GM15510 (cell line): ENCODE results near the gene CHIT1.

Experiments
- POLR2A ChIP-seq: IDR thresholded peaks from 3 replicates; pipeline ENCODE4 v1.6.1; 2011; ENCODE audit warnings: borderline replicate concordance; ENCODE audit not compliant: insufficient read length; ENCODE audit errors: extremely low read depth

The CHIT1 gene

DNA sequence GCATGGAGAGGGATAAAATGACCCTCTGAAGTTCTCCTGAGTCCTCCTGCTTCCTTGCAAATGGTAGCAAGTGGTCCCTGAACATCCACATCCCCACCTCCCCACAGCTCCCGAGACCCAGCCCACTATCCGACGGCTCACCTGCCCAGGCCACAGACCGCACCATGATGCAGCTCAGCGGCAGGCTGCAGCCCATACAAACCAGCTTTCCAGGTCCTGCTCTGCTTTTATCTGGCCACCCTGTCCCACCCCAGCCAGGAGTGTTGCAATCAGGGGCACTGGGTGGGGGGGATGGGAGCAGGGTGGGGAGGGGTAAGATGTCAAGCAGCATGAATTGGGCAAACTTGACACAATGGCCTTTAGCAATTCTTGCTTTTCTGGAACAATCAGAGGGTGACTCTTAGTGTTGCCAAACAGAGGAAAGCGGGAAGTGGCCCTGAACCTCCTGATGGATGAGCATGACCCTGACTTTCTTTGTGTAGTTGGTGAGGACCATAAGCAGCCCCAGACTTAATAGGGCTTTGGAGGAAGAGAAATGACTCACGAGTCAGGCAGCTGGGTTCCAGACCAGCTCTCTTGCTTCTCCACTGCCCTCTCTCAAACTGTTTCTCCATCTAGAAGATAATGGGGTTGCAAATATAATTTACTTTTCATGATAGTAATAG is at the start of gene CHIT1:
CHIT1 (minus strand) TSS at position 203 of the 665 bp plus-strand sequence; CDS start at position 166, 37 bp downstream.
- TF ChIP-seq POLR2A = no peak

DNA sequence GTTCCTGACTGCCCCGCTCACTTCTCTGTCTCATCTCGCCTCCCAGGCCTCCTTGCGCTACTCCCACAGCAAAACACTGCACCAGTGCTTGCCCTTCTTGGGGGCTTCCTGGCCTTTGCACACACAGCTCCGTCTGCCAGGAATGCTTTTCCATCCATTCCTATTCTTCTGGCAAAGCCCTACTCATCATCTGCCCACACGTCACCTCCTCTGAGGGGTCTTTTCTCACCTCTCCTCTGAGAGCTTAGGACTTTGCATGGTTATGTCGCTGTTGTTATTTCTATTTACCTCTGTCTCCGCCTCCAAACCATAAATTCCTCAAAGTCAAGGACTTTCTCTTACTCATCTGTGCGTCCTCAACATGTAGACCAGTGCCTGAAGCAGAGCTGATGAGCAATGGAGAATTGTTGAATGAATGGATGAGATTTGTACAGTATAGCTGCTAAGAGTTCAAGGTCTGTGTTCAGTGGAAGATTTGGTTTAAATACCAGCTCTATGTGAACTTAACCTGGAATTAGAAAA is 49.5 kb upstream of the CHIT1 start:
- no peak for TF ChIP-seq POLR2A

DNA sequence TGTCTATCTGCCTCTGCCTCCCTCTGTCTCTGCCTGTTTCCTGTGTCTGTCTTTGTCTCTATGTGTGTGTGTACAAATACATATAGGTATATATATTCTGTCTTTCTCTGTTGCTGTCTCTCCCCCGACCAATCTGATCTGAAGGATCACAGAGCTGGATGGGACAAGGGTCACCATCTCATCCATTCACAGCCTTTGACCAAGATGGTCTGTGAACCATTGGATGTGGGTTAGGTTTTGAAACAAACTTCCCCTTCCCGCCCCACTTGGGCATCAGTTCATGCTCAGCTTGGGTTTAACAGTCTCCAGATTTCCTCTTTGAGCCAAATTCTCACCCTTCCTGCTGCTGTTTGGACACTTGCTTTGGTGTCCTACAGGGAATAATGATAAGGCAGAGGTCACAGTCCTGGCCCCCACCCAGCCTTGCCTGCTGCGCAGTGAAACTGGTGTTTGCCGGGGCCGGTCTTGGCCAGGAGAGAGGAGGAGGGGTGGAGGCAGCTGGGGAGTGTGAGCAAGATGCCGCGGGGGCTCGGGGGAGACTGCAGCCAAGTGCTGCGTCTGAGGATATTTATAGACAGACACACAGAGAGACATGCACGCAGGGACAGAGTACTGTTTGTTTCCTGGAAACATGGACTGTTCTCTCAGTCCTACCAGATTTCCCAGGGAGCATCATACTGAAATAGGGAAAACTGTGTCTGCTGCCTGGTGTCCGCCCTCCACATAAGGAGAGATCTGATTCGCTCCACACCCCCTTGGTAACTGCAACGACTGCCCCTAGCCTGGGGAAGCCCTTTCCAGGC is 48.8 kb upstream of the CHIT1 start:
- TF ChIP-seq POLR2A = no peak

DNA sequence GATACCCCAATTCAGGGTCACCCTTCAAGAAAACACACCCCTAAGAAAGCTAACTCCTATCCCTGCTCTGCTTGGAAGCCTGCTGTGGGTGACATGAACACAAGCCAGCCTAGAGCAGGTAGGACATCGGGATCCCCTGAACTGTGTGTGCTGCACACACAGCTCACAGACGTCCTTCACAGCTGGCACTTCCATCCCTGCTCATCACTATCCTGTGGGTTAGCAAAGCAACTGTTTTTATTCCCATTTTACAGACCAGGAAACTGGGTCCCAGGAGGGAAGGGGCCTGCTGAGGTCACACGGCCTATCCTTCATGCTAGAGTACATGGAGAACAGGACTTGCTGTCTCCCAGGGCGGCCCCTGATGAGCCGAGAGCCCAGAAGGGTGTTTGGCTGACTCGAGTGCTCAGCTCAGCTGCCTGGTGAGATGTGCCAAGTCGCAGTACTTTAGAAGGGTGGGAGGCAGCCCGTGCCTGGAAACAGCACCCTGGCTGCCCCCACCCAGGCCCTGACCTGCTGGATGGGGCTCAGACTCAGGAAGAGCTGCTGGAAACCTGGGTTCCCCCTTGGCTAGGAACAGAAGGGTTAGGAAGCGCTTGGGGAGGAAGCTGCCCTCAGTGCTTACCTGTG is 47.6 kb upstream of the CHIT1 start:
- TF ChIP-seq POLR2A = no peak

DNA sequence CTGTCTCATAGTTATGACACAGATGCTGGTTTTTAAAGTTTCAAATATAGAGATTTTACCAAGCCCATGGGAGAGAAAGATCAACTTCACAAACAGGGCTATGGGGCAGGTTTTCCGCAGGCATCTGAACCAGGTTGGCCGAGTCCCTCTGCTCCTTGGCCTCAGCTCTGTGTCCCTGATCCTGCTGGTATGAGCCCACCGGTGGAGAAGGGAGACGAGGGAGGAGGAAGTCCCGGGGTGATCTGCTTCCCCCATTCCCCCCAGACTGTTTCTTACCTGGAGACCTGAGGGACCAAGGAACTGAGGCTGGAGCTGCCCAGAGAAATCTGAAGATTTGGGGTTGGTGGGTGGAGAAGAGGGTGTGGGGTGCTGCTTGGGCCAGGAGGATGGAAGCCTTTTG is 46.9 kb upstream of the CHIT1 start:
- no peak for TF ChIP-seq POLR2A

DNA sequence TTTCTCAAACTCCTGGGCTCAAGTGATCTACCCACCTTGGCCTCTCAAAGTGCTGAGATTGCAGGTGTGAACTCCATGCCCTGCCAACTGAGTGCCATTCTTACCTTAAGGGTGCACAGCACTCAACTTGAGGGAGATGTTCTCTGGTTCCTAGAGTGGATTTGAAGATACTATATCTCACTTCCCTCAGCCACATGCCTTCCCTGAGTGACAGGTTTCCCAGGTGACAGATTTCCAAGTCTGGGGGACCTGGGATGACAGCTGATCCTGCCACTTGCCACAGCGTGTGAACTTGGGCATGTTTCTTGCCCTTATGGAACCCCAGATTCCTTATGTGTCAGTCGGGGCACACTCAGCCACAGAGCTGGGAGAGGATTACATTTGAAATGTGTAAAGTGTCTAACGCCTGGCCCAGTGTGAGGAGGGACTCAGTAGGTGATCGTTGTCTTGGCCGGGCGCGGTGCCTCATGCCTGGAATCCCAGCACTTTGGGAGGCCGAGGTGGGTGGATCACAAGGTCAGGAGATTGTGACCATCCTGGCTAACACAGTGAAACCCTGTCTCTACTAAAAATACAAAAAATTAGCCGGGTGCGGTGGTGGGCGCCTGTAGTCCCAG is 46.3 kb upstream of the CHIT1 start:
- TF ChIP-seq POLR2A = no peak

DNA sequence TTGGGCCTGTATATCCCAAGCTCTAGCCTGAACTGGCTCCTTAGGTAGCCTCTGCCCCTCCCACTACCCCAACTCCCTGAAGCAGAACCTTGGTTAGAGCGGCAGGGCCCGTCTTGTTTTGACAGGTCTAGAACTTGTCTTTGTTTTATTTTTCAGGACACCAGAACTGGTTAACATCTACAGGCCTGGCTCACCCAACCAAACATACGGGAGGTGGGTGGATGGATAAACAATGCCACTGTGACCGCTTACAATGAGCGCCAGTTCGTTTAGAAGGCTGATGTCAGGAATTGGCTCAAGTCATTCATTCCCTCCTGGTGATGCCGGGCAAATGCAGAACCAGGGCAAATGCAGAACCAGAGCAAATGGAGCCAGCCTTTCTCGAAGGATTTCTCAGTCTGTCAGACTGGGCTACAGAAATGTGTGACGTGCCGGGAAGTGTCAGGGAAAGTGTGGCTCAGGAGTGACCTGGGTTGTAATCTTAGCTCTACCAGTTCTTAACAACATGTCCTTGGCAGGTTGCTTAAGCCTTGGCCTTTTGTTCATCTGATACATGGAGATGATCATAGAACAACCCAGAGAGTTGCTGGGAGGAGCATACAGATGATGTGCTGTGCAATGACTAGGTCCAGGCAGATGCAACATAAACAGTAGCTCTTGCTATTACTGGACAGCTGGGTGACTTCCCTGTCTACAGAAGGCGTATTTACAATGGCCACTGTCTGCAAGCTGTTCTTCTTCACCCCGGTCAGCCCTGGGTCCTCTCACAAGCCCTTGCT is 45.3 kb upstream of the CHIT1 start:
- TF ChIP-seq POLR2A = no peak

DNA sequence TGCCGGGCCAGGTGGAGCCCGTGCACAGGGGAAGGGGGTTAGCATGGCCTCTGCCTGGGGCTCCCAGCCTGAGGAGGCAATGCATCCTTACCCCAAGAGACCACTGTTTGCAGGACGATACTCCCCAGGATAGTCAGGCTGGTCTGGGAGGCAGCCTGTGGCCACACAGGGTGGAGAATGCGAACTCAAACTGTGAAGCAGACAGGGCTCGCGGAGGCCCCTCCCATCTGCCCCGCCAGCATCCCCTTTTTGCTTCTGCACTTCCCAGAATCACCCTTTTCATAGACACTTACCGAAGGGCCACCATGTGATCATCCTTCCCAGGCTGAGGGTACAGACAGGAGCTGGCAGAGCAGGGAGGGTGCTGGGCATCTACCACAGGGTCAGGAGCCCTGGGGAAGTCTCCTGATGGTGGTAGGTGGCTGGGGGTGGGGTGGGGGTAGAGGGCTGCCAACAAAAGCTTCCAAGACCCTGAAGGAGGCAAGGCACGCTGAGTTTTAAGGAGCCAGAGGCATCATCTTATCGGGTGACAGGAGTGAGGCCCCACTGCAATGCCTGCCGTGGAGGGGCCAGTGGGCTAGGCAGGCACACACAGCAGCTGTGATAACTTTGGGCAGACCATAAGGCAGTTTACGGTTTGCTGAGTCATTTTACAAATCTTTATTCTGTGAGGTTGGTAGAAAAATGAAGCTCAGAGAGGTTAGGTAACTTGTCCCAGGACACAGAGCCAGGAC is 44.6 kb upstream of the CHIT1 start:
- peak; percentile 65 for TF ChIP-seq POLR2A

DNA sequence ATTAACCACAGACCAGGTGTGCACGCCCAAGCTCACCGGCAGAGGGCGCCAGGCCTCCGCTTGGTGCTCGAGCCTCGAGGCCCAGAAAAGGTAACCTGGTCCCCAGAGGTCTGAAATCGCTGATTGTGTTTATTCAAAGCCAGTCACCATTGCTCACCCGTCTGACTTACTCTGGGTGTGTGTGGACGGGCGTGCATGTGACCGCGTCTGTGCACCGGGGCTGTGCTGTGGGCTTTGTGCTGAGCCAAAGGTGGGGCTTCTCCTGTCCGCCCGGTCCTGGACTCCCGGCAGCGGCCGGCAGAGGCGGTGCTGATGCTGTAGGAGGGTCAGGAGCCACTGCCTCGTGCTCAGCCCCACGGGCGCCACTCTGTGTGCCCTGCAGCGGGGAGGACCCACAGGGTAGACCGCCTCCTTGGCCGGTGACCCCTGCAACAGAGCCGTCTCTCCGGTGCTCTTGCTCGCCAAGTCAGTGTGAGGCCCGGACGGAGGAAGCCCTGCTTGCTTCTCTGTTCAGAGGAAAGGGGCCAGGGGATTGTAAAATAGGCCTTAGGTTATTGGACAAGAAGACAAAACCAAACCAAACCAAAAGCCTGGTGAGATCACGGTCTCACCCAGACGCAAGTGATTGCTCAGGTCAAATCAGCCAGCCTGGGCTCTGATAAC is 43.9 kb upstream of the CHIT1 start:
- TF ChIP-seq POLR2A = no peak

DNA sequence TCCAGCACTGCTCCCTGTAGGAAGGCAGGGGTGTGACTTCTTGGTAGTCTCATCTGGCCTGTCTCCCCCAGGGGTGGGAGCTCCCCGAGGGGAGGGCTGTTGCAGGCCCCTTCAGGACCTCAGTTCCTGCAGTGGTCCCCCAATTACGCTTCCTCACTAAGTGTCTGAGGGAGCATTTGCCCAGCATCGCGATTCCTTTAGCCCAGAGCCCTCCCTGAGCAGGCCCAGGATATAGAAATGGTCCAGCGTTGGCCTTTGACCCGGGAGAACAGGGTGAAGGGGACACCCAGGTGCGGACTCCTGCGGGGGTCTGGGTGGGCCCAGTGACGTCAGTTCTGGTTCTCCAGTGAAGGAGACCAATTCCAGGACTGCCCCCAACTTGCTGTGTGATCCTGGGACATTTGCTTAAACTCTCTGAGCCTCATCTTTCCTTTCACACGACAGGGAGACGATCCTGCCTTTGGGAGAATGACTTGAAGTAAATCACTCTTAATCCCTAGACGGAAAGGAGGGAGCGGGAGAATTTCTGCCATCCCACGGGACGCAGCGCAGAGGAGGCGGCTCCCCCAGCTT is 43.2 kb upstream of the CHIT1 start:
- TF ChIP-seq POLR2A = no peak

DNA sequence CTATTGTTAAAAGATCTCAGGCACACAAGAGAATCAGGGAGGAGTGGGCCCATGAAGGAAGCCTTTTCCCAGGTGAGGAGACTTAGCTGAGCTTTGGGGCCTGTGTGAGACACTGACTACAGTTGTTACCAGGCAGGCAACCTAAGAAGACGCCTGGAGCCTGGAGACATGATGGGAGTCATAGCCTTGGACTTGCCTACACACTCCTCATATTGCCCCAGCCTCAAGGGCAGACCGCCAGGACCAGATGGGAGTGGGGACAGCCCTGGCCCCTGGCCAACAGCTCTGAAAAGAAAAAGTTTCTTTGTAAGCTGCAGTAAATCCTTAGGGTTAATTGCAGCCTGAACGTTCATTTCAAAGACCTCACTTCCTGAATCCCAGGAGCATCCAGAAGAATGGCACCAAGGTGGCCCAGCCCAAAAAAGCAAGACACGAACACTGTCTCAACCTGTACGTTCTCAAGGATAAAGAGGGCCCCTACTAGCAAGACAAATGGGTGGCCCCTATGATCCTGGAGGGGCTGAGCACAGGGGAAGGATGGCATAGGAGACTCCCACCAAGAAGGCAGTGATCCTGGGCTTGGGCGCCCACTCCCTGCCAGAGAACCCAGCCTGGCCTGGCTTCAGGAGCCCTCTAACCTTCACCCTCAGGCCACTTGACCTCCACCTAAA is 42.6 kb upstream of the CHIT1 start:
- TF ChIP-seq POLR2A = no peak

DNA sequence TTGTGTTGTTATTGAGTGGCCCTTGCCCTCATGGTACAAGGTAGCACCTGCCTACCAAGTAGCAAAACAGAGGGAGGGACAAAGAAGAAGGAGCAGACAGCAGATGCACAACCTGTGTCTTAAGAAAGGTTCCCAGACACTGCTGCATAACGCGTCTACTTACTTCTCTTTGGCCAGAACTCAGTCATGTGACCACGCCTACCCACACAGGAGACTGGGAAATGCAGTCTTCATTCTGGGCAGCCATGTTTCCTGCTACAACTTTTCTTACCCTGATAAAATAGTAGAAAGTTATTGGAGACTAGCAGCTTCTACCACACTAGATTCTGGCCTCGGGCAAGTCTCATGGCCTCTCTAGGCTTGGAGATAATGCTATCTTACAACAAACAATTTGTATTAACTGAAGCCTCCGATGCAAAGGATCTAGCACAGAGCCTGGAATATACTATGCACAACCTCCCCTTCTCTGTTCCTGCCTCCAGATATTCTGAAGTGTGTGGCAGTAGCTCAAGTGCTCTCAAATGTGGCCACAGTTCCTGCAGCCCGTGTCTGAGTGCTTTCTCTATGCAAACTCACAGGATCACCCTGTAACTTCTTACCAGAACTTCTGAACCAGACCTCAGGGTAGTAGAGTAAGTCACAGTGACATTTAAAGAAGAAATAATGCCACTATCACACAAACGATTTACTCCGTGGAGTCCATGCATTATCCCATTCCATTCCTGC is 41.7 kb upstream of the CHIT1 start:
- no peak for TF ChIP-seq POLR2A
